Ovary (tissue), 9 donors: ENCODE measurements around the gene NLGN4Y. TPM values are rescaled to one million over a fixed set of nuclear protein-coding genes. Genes with fewer than 3 reads are reported as not detected.

ENCODE experiments used
- DNase-seq, 5 donors: peaks; one replicate each; pipeline ENCODE4 v3.0.0-alpha.2; 2019 to 2020
- H3K27ac ChIP-seq, 2 donors: fragments of 200-600 bp; one replicate each; pipeline versions ENCODE4 v1.5.1 to v1.8.0; 2019 to 2022
- H3K27me3 ChIP-seq: fragments of 200-600 bp; one replicate; pipeline ENCODE4 v1.8.0; 2022
- H3K36me3 ChIP-seq: fragments of 200-600 bp; sonication (generic); one replicate; pipeline ENCODE4 v1.5.1; 2019
- H3K4me1 ChIP-seq: one replicate; pipeline ENCODE4 v1.8.1; 2013; ENCODE audit warnings: mild to moderate bottlenecking, moderate library complexity; ENCODE audit not compliant: insufficient read depth
- H3K4me3 ChIP-seq: fragments of 200-600 bp; sonication (generic); one replicate; pipeline ENCODE4 v1.5.1; 2017
- H3K9me3 ChIP-seq, 2 donors: fragments of 200-600 bp in 1 of 2; sonication (generic) in 1 of 2; one replicate each; pipeline versions ENCODE4 v1.5.1 to v1.8.1; 2013 to 2019; ENCODE audit warnings: mild to moderate bottlenecking in 1 of 2, moderate library complexity in 1 of 2
- CTCF ChIP-seq, 3 donors: fragments of 450-650 bp in 2 of 3; fragments of 200-600 bp in 1 of 3; IDR thresholded peaks; one replicate each; pipeline versions ENCODE4 v1.5.1 to v1.8.0; 2016 to 2022; ENCODE audit warnings: antibody characterized with exemption in 3 of 3, mild to moderate bottlenecking in 1 of 3
- EP300 ChIP-seq: sonication (generic); formaldehyde crosslinking; IDR thresholded peaks from one replicate; pipeline ENCODE4 v1.6.1; 2017; ENCODE audit warnings: antibody characterized with exemption
- POLR2A ChIP-seq: fragments of 450-650 bp; IDR thresholded peaks from one replicate; pipeline ENCODE4 v1.6.1; 2017; ENCODE audit warnings: antibody characterized with exemption, mild to moderate bottlenecking, moderate library complexity
- WGBS, 3 donors: extraction: QIAGEN DNeasy Blood & Tissue Kit in 1 of 3; methylation state at CpG; one replicate each; pipeline versions ENCODE4 v1.1.5 to v1.1.7; 2013 to 2017; 5-methylcytosine and 5-hydroxymethylcytosine counted together
- intact Hi-C, 4 donors: fragments of 100-400 bp; cut with DNase I; formaldehyde crosslinking; loops; one replicate each; pipeline versions ENCODE4 v1.11.0 to v1.15.1; 2022 to 2023
- polyA plus RNA-seq, 2 donors: library from polyadenylated mRNA; stranded (reverse); fragments of 200-250 nt in 1 of 2; fragments of 350-450 nt in 1 of 2; fragmentation: Illumina TruSeq in 1 of 2; extraction: RNeasy Lipid Tissue Mini Kit (QIAGEN cat#74804) in 1 of 2; gene quantifications; one replicate each; pipeline ENCODE4 v1.2.3, GENCODE V29; 2013 to 2014
- total RNA-seq, 7 donors: library from RNA; depleted of rRNA in 2 of 7; stranded (reverse); fragments of >200 nt in 2 of 7; fragmentation: NEBNext Ultra II Directional in 3 of 7; extraction: Animal tissue kit (Norgen Biotek cat#: 25700) in 3 of 7; gene quantifications; one replicate each; pipeline versions ENCODE4 v1.1.0 to v1.2.4, GENCODE V29; 2016 to 2023
- donor health status: DM: no; HTN: no; CAD: no; lungs with moderate emphysema.
- donor health status: DM: no; HTN: no; CAD: no.
- donor health status: Bipolar disorder and iron deficiency.
- donor health status: DM: yes; HTN: yes; CAD: no.
- donor health status: DM: no; HTN: no; CAD: no.
- donor health status: DM: yes; HTN: yes; CAD: no.

The NLGN4Y gene
- total and polyA plus RNA-seq, 9 donors = 0.15 to 0.88 (median 0.23) TPM; not detected in 6

DNA sequence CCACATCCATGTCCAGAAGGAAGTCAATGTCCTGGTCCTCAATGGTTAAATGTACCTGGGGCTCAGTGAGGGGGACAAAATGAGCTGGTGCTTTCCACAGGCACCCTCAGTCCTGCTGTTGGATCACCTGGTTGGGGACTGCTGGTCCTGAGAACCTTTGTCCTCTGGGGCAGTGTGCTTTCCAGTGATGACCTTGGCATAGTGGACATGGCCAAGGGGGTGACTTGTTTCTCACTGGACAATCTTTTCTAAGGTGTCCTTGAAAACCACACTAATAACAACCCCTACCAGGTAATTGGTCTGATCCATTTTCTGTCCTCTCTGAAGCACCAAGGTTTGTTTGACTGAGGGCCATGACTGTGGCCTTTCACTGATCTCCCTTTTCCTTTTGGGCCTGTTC, 294.1 kb downstream of the NLGN4Y start:
- H3K4me3 ChIP-seq = no peak overlapping the region
- DNase-seq = no peak
- no peaks in the 10 kb centered on the region for H3K4me1 ChIP-seq
- no peak overlapping the region for H3K27ac ChIP-seq
- intact Hi-C loops = no loop called here
- no peaks in the 10 kb centered on the region for H3K36me3 ChIP-seq
- H3K27me3 ChIP-seq = no peaks in the 10 kb centered on the region
- TF ChIP-seq POLR2A = no peak
- TF ChIP-seq CTCF (IDR thresholded peaks at IDR 0.05) = no peak
- TF ChIP-seq EP300 = no peak
- H3K9me3 ChIP-seq = no peaks in the 10 kb centered on the region

DNA sequence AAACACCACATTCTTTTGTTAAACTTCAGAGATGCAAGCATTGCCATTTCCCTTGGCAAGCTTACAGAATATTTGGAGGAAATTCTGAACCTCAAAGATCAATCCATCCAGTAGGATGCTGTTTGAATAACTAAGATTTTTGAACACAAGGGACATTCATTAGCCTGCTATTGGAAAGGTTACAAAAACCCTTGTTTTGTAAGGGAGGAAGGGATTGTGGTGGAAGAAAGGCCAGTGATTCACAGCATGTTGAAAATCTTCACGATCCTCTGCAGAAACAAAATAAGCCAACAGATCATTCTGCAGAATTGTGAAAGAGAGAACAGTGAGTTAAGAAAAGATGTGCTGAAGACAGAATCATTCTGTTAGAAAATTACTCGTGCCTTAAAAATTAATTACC, 297.9 kb downstream of the NLGN4Y start:
- Histone ChIP-seq H3K27ac (no peak overlapping the region), H3K9me3 (no peaks in the 10 kb centered on the region), H3K4me3 (no peak overlapping the region), H3K4me1 (no peaks in the 10 kb centered on the region), H3K27me3 (no peaks in the 10 kb centered on the region), H3K36me3 (no peaks in the 10 kb centered on the region)
- intact Hi-C loops = no loop called here
- no CpG with 5 or more reads among the region's 2 CpGs for WGBS, 3 donors
- no peak for DNase-seq
- no peak for TF ChIP-seq POLR2A
- TF ChIP-seq EP300 = no peak
- no peak for TF ChIP-seq CTCF (IDR thresholded peaks at IDR 0.05)

DNA sequence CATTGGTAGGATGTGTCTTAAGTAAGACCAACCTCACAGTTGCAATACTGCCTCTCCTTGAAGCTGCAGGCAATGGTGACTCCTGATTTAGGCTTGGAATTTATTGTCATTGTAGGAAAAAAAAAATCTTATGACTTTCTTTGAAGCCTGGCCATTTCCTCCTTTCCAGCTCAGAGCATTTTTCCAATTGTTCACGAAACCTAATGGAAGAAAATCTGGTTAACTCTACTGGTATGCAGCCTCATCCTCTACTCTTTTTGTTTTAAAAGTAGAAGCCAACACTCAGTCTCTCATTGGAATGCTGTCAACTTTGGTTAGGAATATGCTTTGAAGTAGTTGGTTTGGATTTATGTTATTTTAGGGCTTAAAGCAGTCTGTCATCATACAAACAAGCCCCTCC, 298.6 kb downstream of the NLGN4Y start:
- Histone ChIP-seq H3K4me1 (no peaks in the 10 kb centered on the region), H3K27ac (no peak overlapping the region)

DNA sequence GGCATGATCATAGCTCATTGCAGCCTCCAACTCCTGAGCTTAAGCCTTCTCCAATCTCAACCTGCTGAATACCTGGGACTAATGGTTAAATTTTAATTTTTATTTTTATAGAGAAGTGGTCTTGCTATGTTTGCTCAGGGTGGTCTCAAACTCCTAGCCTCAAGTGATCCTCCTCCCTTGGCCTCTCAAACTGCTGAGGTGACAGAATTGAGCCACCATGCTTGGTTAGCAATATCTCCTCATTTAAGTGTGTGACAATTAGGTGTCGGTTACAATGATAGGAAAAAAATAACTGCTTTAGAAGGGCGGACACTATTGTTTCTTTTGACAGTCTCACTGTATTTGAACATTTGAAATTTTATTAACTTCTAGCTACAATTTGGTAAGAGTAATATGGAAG, 300.3 kb downstream of the NLGN4Y start:
- H3K4me1 ChIP-seq = no peaks in the 10 kb centered on the region
- H3K36me3 ChIP-seq = no peaks in the 10 kb centered on the region
- intact Hi-C loops = no loop called here
- no peaks in the 10 kb centered on the region for H3K27me3 ChIP-seq
- no peak overlapping the region for H3K27ac ChIP-seq
- no peak for DNase-seq
- H3K9me3 ChIP-seq = no peaks in the 10 kb centered on the region
- TF ChIP-seq POLR2A = no peak
- TF ChIP-seq EP300 = no peak
- TF ChIP-seq CTCF (IDR thresholded peaks at IDR 0.05) = no peak
- H3K4me3 ChIP-seq = no peak overlapping the region
- WGBS, 3 donors = no CpG with 5 or more reads among the region's 2 CpGs

More for the DNA sequence above, 298.6 kb downstream of the NLGN4Y start:
- Histone ChIP-seq H3K36me3 (no peaks in the 10 kb centered on the region), H3K9me3 (no peaks in the 10 kb centered on the region), H3K27me3 (no peaks in the 10 kb centered on the region), H3K4me3 (no peak overlapping the region)
- no CpG with 5 or more reads among the region's 1 CpG for WGBS, 3 donors
- intact Hi-C loops = no loop called here
- TF ChIP-seq EP300 (no peak), CTCF (IDR thresholded peaks at IDR 0.05) (no peak), POLR2A (no peak)
- no peak for DNase-seq

GRCh38 chrY:14825728-14826127, 301.4 kb downstream of the NLGN4Y start:
- no CpG with 5 or more reads among the region's 2 CpGs for WGBS, 3 donors
- Histone ChIP-seq H3K27me3 (no peaks in the 10 kb centered on the region), H3K4me3 (no peak overlapping the region), H3K27ac (no peak overlapping the region), H3K4me1 (no peaks in the 10 kb centered on the region), H3K9me3 (no peaks in the 10 kb centered on the region), H3K36me3 (no peaks in the 10 kb centered on the region)
- TF ChIP-seq POLR2A (no peak), CTCF (IDR thresholded peaks at IDR 0.05) (no peak), EP300 (no peak)
- intact Hi-C loops = no loop called here
- no peak for DNase-seq
